HEK293T (cell line): ENCODE measurements around the gene ADAMTSL2.

Experiments used
- ARNT ChIP-seq: fragments of 450-650 bp; IDR thresholded peaks from 2 replicates; pipeline ENCODE4 v1.6.1; 2017; ENCODE audit warnings: mild to moderate bottlenecking
- BHLHE40 ChIP-seq: fragments of 450-650 bp; IDR thresholded peaks from 2 replicates; pipeline ENCODE4 v1.6.1; 2016; ENCODE audit warnings: mild to moderate bottlenecking, moderate library complexity, borderline replicate concordance
- ELF4 ChIP-seq: fragments of 450-650 bp; IDR thresholded peaks from 2 replicates; pipeline ENCODE4 v1.6.1; 2017; ENCODE audit warnings: antibody characterized with exemption
- TARDBP ChIP-seq: fragments of 450-650 bp; IDR thresholded peaks from 2 replicates; pipeline ENCODE4 v1.6.1; 2016

DNA sequence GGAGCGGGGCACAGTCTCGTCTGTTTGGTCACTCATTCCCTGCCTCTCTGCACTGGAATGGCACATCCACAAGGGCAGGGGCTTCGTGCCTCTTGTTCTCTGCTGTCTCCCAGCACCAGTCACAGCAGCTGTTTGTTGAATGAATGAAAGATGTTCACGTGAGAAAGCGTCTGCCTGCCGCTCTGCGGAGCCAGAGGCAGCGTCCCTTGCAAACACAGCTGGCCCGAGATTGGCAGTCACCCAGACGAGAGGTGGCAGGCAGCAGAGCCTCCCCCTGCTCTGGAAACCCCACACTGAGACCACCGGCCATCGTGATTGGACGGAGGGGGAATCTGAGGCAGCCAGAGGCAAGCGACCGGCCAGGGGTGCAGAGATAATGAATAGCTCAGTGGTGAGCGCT lies 80.7 kb downstream of the ADAMTSL2 start:
- TF ChIP-seq ELF4: no peak
- no peak for TF ChIP-seq ARNT
- no peak for TF ChIP-seq BHLHE40
- TF ChIP-seq TARDBP: no peak
